H1 (cell line): Measurements from ENCODE around the gene LRRK1. TPM values are rescaled to one million over a fixed set of nuclear protein-coding genes. Genes with fewer than 3 reads are reported as not detected.

Source experiments
- CTCF ChIA-PET: fragments of 300-600 bp; sonication (Branson Sonifier 250); formaldehyde crosslinking; loops from one replicate; lab custom pipeline; 2021; ENCODE audit not compliant: partially characterized antibody; lab: Charles Lee
- POLR2A ChIA-PET: fragments of 300-600 bp; sonication (Branson Sonifier 250); formaldehyde crosslinking; loops from one replicate; lab custom pipeline; 2021; ENCODE audit warnings: inconsistent platforms; ENCODE audit not compliant: partially characterized antibody; lab: Charles Lee
- DNase-seq, 2 experiments: peaks; one replicate each; pipeline versions ENCODE4 v3.0.0 to v3.0.0-alpha.2; 2010 to 2022; ENCODE audit warnings: low spot score in 2 of 2, low read depth in 1 of 2, mixed read lengths in 1 of 2
- FAIRE-seq: peaks from 2 replicates; lab custom pipeline; 2011; peaks lifted over from hg19 to GRCh38; lab: Jason Lieb, UNC
- H2AFZ ChIP-seq: 2 replicates; pipeline ENCODE4 v1.8.1; 2012; ENCODE audit warnings: low read length, inconsistent platforms
- H2AK5ac ChIP-seq: 2 replicates; pipeline ENCODE4 v1.6.1; 2013; ENCODE audit warnings: low read depth, low read length
- H2BK120ac ChIP-seq: replicated peaks from 2 replicates; pipeline ENCODE3; 2013; ENCODE audit warnings: low read depth, low read length, inconsistent platforms
- H2BK12ac ChIP-seq: 2 replicates; pipeline ENCODE4 v1.6.1; 2013; ENCODE audit warnings: low read depth, low read length
- H2BK15ac ChIP-seq: 2 replicates; pipeline ENCODE4 v1.6.1; 2013; ENCODE audit warnings: low read length
- H2BK20ac ChIP-seq: 2 replicates; pipeline ENCODE4 v1.6.1; 2013; ENCODE audit warnings: low read length
- H2BK5ac ChIP-seq: 2 replicates; pipeline ENCODE4 v1.6.1; 2013; ENCODE audit warnings: low read depth, low read length
- H3K14ac ChIP-seq: 2 replicates; pipeline ENCODE4 v1.6.1; 2013; ENCODE audit warnings: inconsistent platforms; ENCODE audit not compliant: insufficient read length
- H3K18ac ChIP-seq: 2 replicates; pipeline ENCODE4 v1.6.1; 2013; ENCODE audit warnings: low read length; ENCODE audit errors: extremely low read depth
- H3K23ac ChIP-seq: 2 replicates; pipeline ENCODE4 v1.6.1; 2013; ENCODE audit warnings: inconsistent platforms; ENCODE audit not compliant: insufficient read length
- H3K23me2 ChIP-seq: 2 replicates; pipeline ENCODE4 v1.6.1; 2013; ENCODE audit warnings: low read depth, low read length
- H3K27ac ChIP-seq: 2 replicates; pipeline ENCODE4 v1.6.1; 2011; ENCODE audit warnings: low read depth, low read length, inconsistent platforms
- H3K27me3 ChIP-seq, 4 experiments: replicated peaks in 1 of 4; 1 replicate in 1 of 4; 2 replicates in 3 of 4; pipeline versions ENCODE4 v1.6.1 to v1.8.1; 2011 to 2013; ENCODE audit warnings: low read length in 3 of 4, mild to moderate bottlenecking in 3 of 4, inconsistent platforms in 2 of 4, mixed read lengths in 2 of 4, moderate library complexity in 1 of 4; ENCODE audit not compliant: control insufficient read depth in 3 of 4, insufficient read depth in 3 of 4; ENCODE audit errors: extremely low read depth in 1 of 4
- H3K36me3 ChIP-seq, 4 experiments: 2 replicates each; pipeline versions ENCODE4 v1.6.1 to v1.8.1; 2011 to 2013; ENCODE audit warnings: mild to moderate bottlenecking in 4 of 4, low read length in 3 of 4, moderate library complexity in 2 of 4, control low read depth in 1 of 4, inconsistent platforms in 1 of 4; ENCODE audit not compliant: insufficient read depth in 4 of 4, control insufficient read depth in 2 of 4
- H3K4ac ChIP-seq: replicated peaks from 2 replicates; pipeline ENCODE3; 2013; ENCODE audit warnings: low read length, low read depth, mixed read lengths, inconsistent platforms; ENCODE audit not compliant: insufficient read length
- H3K4me1 ChIP-seq, 4 experiments: replicated peaks in 1 of 4; 1 replicate in 1 of 4; 2 replicates in 3 of 4; pipeline versions ENCODE4 v1.6.1 to v1.8.1; 2011 to 2013; ENCODE audit warnings: low read length in 3 of 4, inconsistent platforms in 2 of 4, mixed read lengths in 1 of 4; ENCODE audit not compliant: insufficient read depth in 4 of 4, control insufficient read depth in 3 of 4
- H3K4me2 ChIP-seq, 2 experiments: 2 replicates each; pipeline versions ENCODE4 v1.6.1 to v1.8.1; 2011 to 2013; ENCODE audit warnings: low read depth in 2 of 2, low read length in 2 of 2, control low read depth in 1 of 2, inconsistent platforms in 1 of 2, mild to moderate bottlenecking in 1 of 2; ENCODE audit not compliant: insufficient read depth in 1 of 2
- H3K4me3 ChIP-seq, 4 experiments: fragments of 200-600, 300-600 bp in 1 of 4; sonication (generic), shearing (Covaris generic), sonication (Bioruptor Twin) in 1 of 4; 2 replicates each; pipeline versions ENCODE4 v1.5.1 to v1.8.1; 2011 to 2016; ENCODE audit warnings: low read length in 4 of 4, low read depth in 3 of 4, control low read depth in 2 of 4, inconsistent platforms in 2 of 4, mild to moderate bottlenecking in 2 of 4, mixed read lengths in 1 of 4, moderate library complexity in 1 of 4; ENCODE audit not compliant: insufficient read depth in 2 of 4; ENCODE audit errors: extremely low read depth in 1 of 4
- H3K56ac ChIP-seq: replicated peaks from 2 replicates; pipeline ENCODE3; 2013; ENCODE audit warnings: low read depth, mild to moderate bottlenecking, mixed read lengths, low read length, inconsistent platforms; ENCODE audit not compliant: insufficient read length
- H3K79me1 ChIP-seq: 2 replicates; pipeline ENCODE4 v1.6.1; 2013; ENCODE audit warnings: low read depth, low read length, control low read depth
- H3K79me2 ChIP-seq, 2 experiments: 2 replicates each; pipeline versions ENCODE4 v1.6.1 to v1.8.1; 2012 to 2013; ENCODE audit warnings: low read length in 2 of 2, mild to moderate bottlenecking in 2 of 2, inconsistent platforms in 1 of 2; ENCODE audit not compliant: insufficient read depth in 2 of 2, control insufficient read depth in 1 of 2
- H3K9ac ChIP-seq, 4 experiments: replicated peaks in 1 of 4; 1 replicate in 1 of 4; 2 replicates in 3 of 4; pipeline versions ENCODE4 v1.6.1 to v1.8.1; 2011 to 2013; ENCODE audit warnings: low read depth in 3 of 4, low read length in 3 of 4, control low read depth in 2 of 4, mild to moderate bottlenecking in 2 of 4, moderate library complexity in 2 of 4, inconsistent platforms in 1 of 4; ENCODE audit errors: extremely low read depth in 1 of 4
- H3K9me3 ChIP-seq, 2 experiments: 2 replicates each; pipeline versions ENCODE4 v1.6.1 to v1.8.1; 2012 to 2013; ENCODE audit warnings: mild to moderate bottlenecking in 2 of 2, moderate library complexity in 2 of 2, control low read depth in 1 of 2, inconsistent platforms in 1 of 2, low read depth in 1 of 2, low read length in 1 of 2, mixed read lengths in 1 of 2; ENCODE audit not compliant: insufficient read depth in 2 of 2
- H4K20me1 ChIP-seq, 2 experiments: replicated peaks in 1 of 2; 2 replicates each; pipeline versions ENCODE3 to v1.8.1; 2011 to 2013; ENCODE audit warnings: inconsistent platforms in 2 of 2, low read length in 2 of 2, mild to moderate bottlenecking in 1 of 2; ENCODE audit not compliant: insufficient read depth in 2 of 2, control insufficient read depth in 1 of 2
- H4K5ac ChIP-seq: 2 replicates; pipeline ENCODE4 v1.6.1; 2013; ENCODE audit warnings: low read length, low read depth, mixed read lengths, inconsistent platforms; ENCODE audit not compliant: insufficient read length
- H4K8ac ChIP-seq: 2 replicates; pipeline ENCODE4 v1.8.0; 2013; ENCODE audit warnings: mild to moderate bottlenecking, moderate library complexity, low read length, inconsistent platforms; ENCODE audit not compliant: insufficient read depth; ENCODE audit errors: extremely low read depth
- H4K91ac ChIP-seq: replicated peaks from 2 replicates; pipeline ENCODE3; 2013; ENCODE audit warnings: low read length, mixed read lengths, inconsistent platforms; ENCODE audit not compliant: insufficient read length
- BRCA1 ChIP-seq: IDR thresholded peaks from 2 replicates; pipeline ENCODE4 v1.6.1; 2012; ENCODE audit warnings: low read depth, low read length, improper control_type of control experiment
- CREB1 ChIP-seq: IDR thresholded peaks from 2 replicates; pipeline ENCODE4 v1.6.1; 2012; ENCODE audit warnings: inconsistent platforms
- SUZ12 ChIP-seq: fragments of 200-600 bp; sonication (generic); IDR thresholded peaks from 2 replicates; pipeline ENCODE4 v1.6.1; 2012; ENCODE audit warnings: mild to moderate bottlenecking, inconsistent platforms, low read length, moderate library complexity, mixed read lengths
- WGBS, 2 experiments: shearing (Covaris generic) in 1 of 2; methylation state at CpG; one replicate each; pipeline versions ENCODE4 v1.1.6 to v1.1.7; 2013 to 2015; ENCODE audit warnings: low lambda C conversion rate in 2 of 2, mixed read lengths in 2 of 2, inconsistent platforms in 1 of 2, low coverage in 1 of 2, missing lambda C conversion rate in 1 of 2; ENCODE audit not compliant: insufficient replicate concordance in 2 of 2, insufficient coverage in 1 of 2, insufficient read length in 1 of 2; ENCODE audit errors: extremely low coverage in 1 of 2, missing lambda C conversion rate in 1 of 2; 5-methylcytosine and 5-hydroxymethylcytosine counted together
- polyA plus RNA-seq, 7 experiments: library from polyadenylated mRNA; depleted of rRNA in 3 of 7; stranded (reverse) in 5 of 7; unstranded in 2 of 7; fragments of >200 nt in 5 of 7; fragments of 200-250 nt in 2 of 7; gene quantifications; 1 replicate in 5 of 7; 2 replicates in 1 of 7; 4 replicates in 1 of 7; pipeline versions ENCODE4 v1.2.1 to v1.2.3, GENCODE V29; 2011 to 2013; ENCODE audit warnings: missing spikeins in 2 of 7, mixed read lengths in 2 of 7
- total RNA-seq: library from RNA; stranded (reverse); fragmentation: NEBNext Ultra II Directional; extraction: Animal tissue kit (Norgen Biotek cat#: 25700); gene quantifications from 2 replicates; pipeline ENCODE4 v1.2.1, GENCODE V29; 2021

The LRRK1 gene
- total and polyA plus RNA-seq, 2 of the 8 experiments (the other 6 are each of a cell fraction or from before 2014, with no cell fraction given): 1.2 to 3.6 TPM

GRCh38 chr15:101036189-101036588 is 117.0 kb downstream of the LRRK1 start:
- Histone ChIP-seq H2BK12ac (no peak overlapping the region), H2BK5ac (no peak overlapping the region), H3K18ac (no peak overlapping the region), H3K36me3 (no peaks in the 10 kb centered on the region), H2BK15ac (no peak overlapping the region), H3K9me3 (no peaks in the 10 kb centered on the region; a peak in 1 of 4 replicates), H2AK5ac (no peak overlapping the region), H4K8ac (no peak overlapping the region), H3K79me1 (no peaks in the 10 kb centered on the region), H3K79me2 (no peaks in the 10 kb centered on the region), H3K56ac (no peak overlapping the region), H3K27me3 (no peaks in the 10 kb centered on the region), H3K27ac (no peak overlapping the region), H4K91ac (no peak overlapping the region), H2AFZ (no peak overlapping the region), H4K5ac (no peak overlapping the region), H3K23me2 (no peaks in the 10 kb centered on the region), H2BK120ac (no peak overlapping the region), H3K4me3 (no peak overlapping the region), H3K4me1 (no peaks in the 10 kb centered on the region), H3K4me2 (no peak overlapping the region), H3K4ac (no peak overlapping the region), H2BK20ac (no peak overlapping the region), H4K20me1 (no peaks in the 10 kb centered on the region), H3K14ac (no peak overlapping the region), H3K23ac (no peak overlapping the region), H3K9ac (no peak overlapping the region)
- POLR2A ChIA-PET: interaction anchor here (0.7 kb wide), 1 partner anchor 180 kb away, joined by 3 read pairs; no protein-coding TSS in a partner anchor
- CTCF ChIA-PET: interaction anchor here (0.6 to 1.0 kb wide), 3 partner anchors 21 to 207 kb away, joined by 3 read pairs; no protein-coding TSS in a partner anchor
- TF ChIP-seq BRCA1: no peak
- no peak for TF ChIP-seq CREB1
- TF ChIP-seq SUZ12: no peak
- WGBS, 2 experiments: 100% methylated on average over 1 of the region's 1 CpG; no CpG with 5 or more reads in 1 of the 2 experiments
- DNase-seq (no peak), FAIRE-seq (no peak)
